ENCODE results near the gene PLCZ1.
"Not testable (repeated sequence)": the region's sequence is repeated elsewhere in the genome, so short reads cannot be mapped to it uniquely, and the experiment has no call there.

The PLCZ1 gene

GRCh38 chr12:18716236-18716635 lies 21.6 kb downstream of the PLCZ1 start:
- H3K36me3 ChIP-seq: no peaks in the 10 kb centered on the region
- no peak overlapping the region for H3K4me3 ChIP-seq (ENCODE audit: low read depth, low read length)
- TF ChIP-seq CTCF (IDR thresholded peaks at IDR 0.05; ENCODE audit: low read depth, low read length): no peak
- H3K9me3 ChIP-seq: no peaks in the 10 kb centered on the region
- H3K27me3 ChIP-seq: no peaks in the 10 kb centered on the region
- DNase-seq: no peak
- H3K4me1 ChIP-seq: no peaks in the 10 kb centered on the region

- no peak for DNase-seq
- Histone ChIP-seq H3K36me3 (no peaks in the 10 kb centered on the region), H3K4me3 (ENCODE audit: low read depth, low read length) (no peak overlapping the region), H3K9me3 (no peaks in the 10 kb centered on the region), H3K4me1 (no peaks in the 10 kb centered on the region), H3K27me3 (peaks cover 8% of the 10 kb centered on the region; the same call in 1 of the 2 replicates)
- no peak for TF ChIP-seq CTCF (IDR thresholded peaks at IDR 0.05; ENCODE audit: low read depth, low read length)
Observed at GRCh38 chr12:18706798-18707197, 31.0 kb downstream of the PLCZ1 start.

GRCh38 chr12:18703911-18704310 lies 33.9 kb downstream of the PLCZ1 start:
- Histone ChIP-seq H3K4me3 (ENCODE audit: low read depth, low read length) (no peak overlapping the region), H3K36me3 (no peaks in the 10 kb centered on the region), H3K4me1 (no peaks in the 10 kb centered on the region), H3K9me3 (no peaks in the 10 kb centered on the region), H3K27me3 (peaks cover 8% of the 10 kb centered on the region; the same call in 1 of the 2 replicates)
- TF ChIP-seq CTCF (IDR thresholded peaks at IDR 0.05; ENCODE audit: low read depth, low read length): no peak
- no peak for DNase-seq

GRCh38 chr12:18703321-18703720 lies 34.5 kb downstream of the PLCZ1 start:
- H3K27me3 ChIP-seq: peaks cover 8% of the 10 kb centered on the region; the same call in 1 of the 2 replicates
- H3K9me3 ChIP-seq: no peaks in the 10 kb centered on the region
- no peak for DNase-seq
- H3K36me3 ChIP-seq: no peaks in the 10 kb centered on the region
- TF ChIP-seq CTCF (IDR thresholded peaks at IDR 0.05; ENCODE audit: low read depth, low read length): no peak
- no peaks in the 10 kb centered on the region for H3K4me1 ChIP-seq
- no peak overlapping the region for H3K4me3 ChIP-seq (ENCODE audit: low read depth, low read length)

GRCh38 chr12:18700271-18700670 lies 37.5 kb downstream of the PLCZ1 start:
- no peak for DNase-seq
- TF ChIP-seq CTCF (IDR thresholded peaks at IDR 0.05; ENCODE audit: low read depth, low read length): no peak
- Histone ChIP-seq H3K27me3 (peaks cover 8% of the 10 kb centered on the region; the same call in 1 of the 2 replicates), H3K4me1 (no peaks in the 10 kb centered on the region), H3K9me3 (no peaks in the 10 kb centered on the region), H3K36me3 (no peaks in the 10 kb centered on the region), H3K4me3 (ENCODE audit: low read depth, low read length) (no peak overlapping the region)

- Histone ChIP-seq H3K4me1 (no peaks in the 10 kb centered on the region), H3K4me3 (ENCODE audit: low read depth, low read length) (no peak overlapping the region), H3K9me3 (no peaks in the 10 kb centered on the region), H3K27me3 (no peaks in the 10 kb centered on the region), H3K36me3 (no peaks in the 10 kb centered on the region)
- TF ChIP-seq CTCF (IDR thresholded peaks at IDR 0.05; ENCODE audit: low read depth, low read length): no peak
- DNase-seq: no peak
Observed at GRCh38 chr12:18696971-18697602, 40.7 kb downstream of the PLCZ1 start.

GRCh38 chr12:18693986-18694385 lies 43.8 kb downstream of the PLCZ1 start:
- not testable (repeated sequence) for DNase-seq

More at GRCh38 chr12:18693986-18694385, 43.8 kb downstream of the PLCZ1 start:
- not testable (repeated sequence) for H3K4me1 ChIP-seq; H3K36me3 ChIP-seq; H3K4me3 ChIP-seq (ENCODE audit: low read depth, low read length); H3K27me3 ChIP-seq; H3K9me3 ChIP-seq

All from BE2C (cell line).